GM13977 (cell line): ENCODE data around the gene KIF21B.

Experiments
- DNase-seq: peaks from one replicate; pipeline ENCODE4 v3.0.0; 2012; ENCODE audit warnings: low spot score
- CTCF ChIP-seq: IDR thresholded peaks from 2 replicates; pipeline ENCODE4 v1.5.1; 2012; ENCODE audit warnings: mild to moderate bottlenecking, control low read depth; ENCODE audit not compliant: insufficient read depth; ENCODE audit errors: extremely low read depth, missing control alignments
- in situ Hi-C: fragments of 300-500 bp; cut with MboI; formaldehyde crosslinking; loops from one replicate; pipeline ENCODE4 v1.12.0; 2022; ENCODE audit warnings: low sequenced_read_pairs, low pct_unique_long_range_greater_than_20kb, mixed read lengths, inconsistent platforms; ENCODE audit not compliant: unreplicated experiment

Gene KIF21B

DNA sequence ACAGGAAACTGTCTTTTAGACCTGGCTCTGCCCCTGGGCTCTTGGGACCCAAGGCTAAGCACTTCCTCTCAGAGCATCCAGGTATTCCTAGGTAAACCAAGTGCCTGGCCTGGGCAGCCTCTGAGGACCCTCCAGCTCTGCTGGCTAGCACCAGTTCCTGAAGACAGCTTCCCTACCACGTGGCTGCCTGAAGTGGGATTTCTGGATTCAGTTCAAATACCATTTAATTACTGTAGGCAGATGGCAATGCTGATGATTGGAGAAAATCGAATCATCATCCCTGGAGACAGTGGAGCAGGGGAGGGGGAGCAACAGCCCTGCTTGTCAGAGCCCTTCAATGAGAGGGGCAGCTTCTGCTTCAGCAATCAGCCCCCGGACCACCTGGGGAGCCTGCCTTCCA lies 11.9 kb downstream of the KIF21B start:
- no peak for DNase-seq
- no peak for TF ChIP-seq CTCF
- in situ Hi-C loops, result no loop called here

- TF ChIP-seq CTCF, result no peak
- in situ Hi-C loops, result no loop called here
- DNase-seq, result no peak
Observed at GRCh38 chr1:201009962-201010645, 13.4 kb downstream of the KIF21B start.

DNA sequence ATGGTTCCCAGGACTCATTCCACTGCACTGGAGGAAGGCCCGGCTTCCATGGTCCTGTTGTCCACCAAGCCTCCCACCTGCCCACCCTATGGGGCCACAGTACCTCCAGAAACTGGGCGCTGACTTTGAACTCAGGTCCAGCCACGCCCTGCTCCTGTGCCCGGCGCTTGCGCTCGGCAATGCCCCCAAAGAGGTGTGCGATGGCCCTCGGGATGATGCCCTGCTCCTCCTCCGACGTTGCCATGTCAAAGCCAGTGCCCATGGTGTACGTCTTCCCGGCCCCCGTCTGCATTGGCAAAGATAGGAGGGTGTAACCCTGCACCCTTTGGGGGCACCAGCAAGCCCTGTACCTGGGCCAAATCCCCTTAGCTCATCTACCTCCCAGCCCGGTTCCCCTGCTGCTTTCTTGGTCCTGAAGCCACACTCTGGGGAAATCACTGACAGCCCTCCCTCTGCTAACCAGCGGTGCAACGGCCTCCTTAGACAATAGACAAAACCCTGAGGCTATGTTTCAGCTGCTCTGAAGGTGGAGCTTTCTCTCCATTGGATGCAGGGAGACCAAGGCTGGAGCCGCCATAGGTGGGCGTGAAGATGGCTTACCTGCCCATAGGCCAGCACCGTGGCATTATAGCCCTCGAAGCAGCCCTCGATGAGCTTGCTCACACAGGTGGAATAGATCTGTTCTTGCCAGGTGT lies 14.7 kb downstream of the KIF21B start:
- no peak for TF ChIP-seq CTCF
- DNase-seq, result no peak
- in situ Hi-C loops, result no loop called here

DNA sequence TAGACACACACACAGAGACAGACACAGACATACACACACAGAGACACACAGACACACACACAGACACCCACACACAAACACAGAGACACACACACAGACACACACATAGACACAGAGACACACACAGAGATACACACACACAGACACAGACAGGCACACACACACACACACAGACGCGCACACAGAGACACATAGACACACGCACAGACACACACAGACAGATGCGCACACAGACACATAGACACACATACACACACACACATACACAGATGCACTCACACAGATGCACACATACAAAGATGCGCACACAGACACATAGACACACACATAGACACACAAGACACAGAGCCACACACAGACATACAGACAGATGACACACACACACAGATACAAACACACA lies 16.0 kb downstream of the KIF21B start:
- no peak for TF ChIP-seq CTCF
- in situ Hi-C loops, result no loop called here
- no peak for DNase-seq

DNA sequence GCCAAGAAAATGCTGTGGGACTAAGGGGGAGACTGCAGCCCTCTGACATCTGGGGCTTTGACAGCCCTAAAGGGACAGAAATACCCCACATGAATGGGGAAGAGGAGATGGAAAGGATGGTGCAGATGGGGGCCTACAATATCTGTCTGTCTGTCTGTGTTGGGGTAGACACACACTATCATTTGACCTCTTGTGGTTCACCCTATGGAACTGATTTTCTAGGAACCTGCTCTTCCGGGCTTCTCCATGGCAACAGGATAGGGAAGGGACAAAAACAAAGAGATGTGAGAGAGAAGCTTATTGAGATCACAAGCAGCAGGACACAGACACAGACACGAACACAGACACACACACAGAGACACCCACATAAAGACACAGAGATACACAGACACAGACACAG lies 17.1 kb downstream of the KIF21B start:
- in situ Hi-C loops, result no loop called here
- no peak for TF ChIP-seq CTCF
- no peak for DNase-seq

- in situ Hi-C loops, result no loop called here
- DNase-seq, result no peak
- no peak for TF ChIP-seq CTCF
Observed at GRCh38 chr1:201004732-201005131, 18.8 kb downstream of the KIF21B start.

- no peak for TF ChIP-seq CTCF
- in situ Hi-C loops, result no loop called here
- no peak for DNase-seq
Observed at GRCh38 chr1:201004154-201004553, 19.4 kb downstream of the KIF21B start.
